ENCODE results near the gene FGD6.

FGD6 gene

GRCh38 chr12:95217377-95218149, at the start of gene FGD6, which contains the start of gene VEZT:
TSS of gene FGD6 (minus strand) at chr12:95217467. CDS start at chr12:95217240, 227 bp downstream.
TSS of gene VEZT (plus strand) at chr12:95217807. CDS start at chr12:95217851, 44 bp downstream.
- Histone ChIP-seq H3K4me1 (ENCODE audit: insufficient read depth, low read length, severe bottlenecking) (peaks cover 35% of the 10 kb centered on the region), H3F3A (ENCODE audit: insufficient read depth, low read length) (no peaks in the 10 kb centered on the region), H3K27me3 (ENCODE audit: insufficient read depth, low read length) (no peaks in the 10 kb centered on the region), H3K9me2 (ENCODE audit: low read depth, low read length) (no peaks in the 10 kb centered on the region), H3K4me3 (ENCODE audit: low read depth, low read length, poor library complexity, severe bottlenecking) (peak within 1 kb of the TSS; percentile 86), H3K27ac (ENCODE audit: low read depth, low read length, poor library complexity, severe bottlenecking) (peak within 1 kb of the TSS; percentile 94), H2AFZ (ENCODE audit: low read length) (peak within 1 kb of the TSS; percentile 70), H3K9ac (ENCODE audit: low read length) (peak within 1 kb of the TSS; percentile 85), H3K79me2 (ENCODE audit: insufficient read depth, low read length) (peaks cover 41% of the 10 kb centered on the region), H4K20me1 (ENCODE audit: insufficient read depth, low read length) (no peaks in the 10 kb centered on the region), H3K4me2 (ENCODE audit: low read length) (peak within 1 kb of the TSS; percentile 90), H3K9me3 (ENCODE audit: low read length) (no peaks in the 10 kb centered on the region), H3K36me3 (ENCODE audit: insufficient read depth, low read length) (peaks cover 11% of the 10 kb centered on the region; the same call in 1 of the 2 replicates)
- TF ChIP-seq CTCF (IDR thresholded peaks at IDR 0.05; ENCODE audit: low read length) (peak; percentile 65), EZH2 (IDR thresholded peaks at IDR 0.05; ENCODE audit: borderline replicate concordance, low read length) (no peak)

- Histone ChIP-seq H3K4me1 (ENCODE audit: insufficient read depth, low read length, severe bottlenecking) (no peaks in the 10 kb centered on the region), H3K79me2 (ENCODE audit: insufficient read depth, low read length) (no peaks in the 10 kb centered on the region), H3K36me3 (ENCODE audit: insufficient read depth, low read length) (peaks cover 69% of the 10 kb centered on the region), H3K27me3 (ENCODE audit: insufficient read depth, low read length) (no peaks in the 10 kb centered on the region), H3K27ac (ENCODE audit: low read depth, low read length, poor library complexity, severe bottlenecking) (no peak overlapping the region), H3K9me2 (ENCODE audit: low read depth, low read length) (no peaks in the 10 kb centered on the region), H4K20me1 (ENCODE audit: insufficient read depth, low read length) (no peaks in the 10 kb centered on the region), H3K9ac (ENCODE audit: low read length) (no peak overlapping the region), H2AFZ (ENCODE audit: low read length) (no peak overlapping the region), H3F3A (ENCODE audit: insufficient read depth, low read length) (no peaks in the 10 kb centered on the region), H3K9me3 (ENCODE audit: low read length) (no peaks in the 10 kb centered on the region), H3K4me3 (ENCODE audit: low read depth, low read length, poor library complexity, severe bottlenecking) (no peak overlapping the region), H3K4me2 (ENCODE audit: low read length) (no peak overlapping the region)
- TF ChIP-seq EZH2 (IDR thresholded peaks at IDR 0.05; ENCODE audit: borderline replicate concordance, low read length) (no peak), CTCF (IDR thresholded peaks at IDR 0.05; ENCODE audit: low read length) (no peak)
Measured at GRCh38 chr12:95266254-95266653, 49.0 kb upstream of the FGD6 start.

- H3K27ac ChIP-seq (ENCODE audit: low read depth, low read length, poor library complexity, severe bottlenecking) = no peak overlapping the region
- no peaks in the 10 kb centered on the region for H3F3A ChIP-seq (ENCODE audit: insufficient read depth, low read length)
- no peaks in the 10 kb centered on the region for H3K9me2 ChIP-seq (ENCODE audit: low read depth, low read length)
- peaks cover 67% of the 10 kb centered on the region for H3K36me3 ChIP-seq (ENCODE audit: insufficient read depth, low read length)
- TF ChIP-seq EZH2 (IDR thresholded peaks at IDR 0.05; ENCODE audit: borderline replicate concordance, low read length) = no peak
- TF ChIP-seq CTCF (IDR thresholded peaks at IDR 0.05; ENCODE audit: low read length) = no peak
- no peaks in the 10 kb centered on the region for H3K9me3 ChIP-seq (ENCODE audit: low read length)
- H3K4me2 ChIP-seq (ENCODE audit: low read length) = no peak overlapping the region
- H3K4me3 ChIP-seq (ENCODE audit: low read depth, low read length, poor library complexity, severe bottlenecking) = no peak overlapping the region
- no peaks in the 10 kb centered on the region for H3K79me2 ChIP-seq (ENCODE audit: insufficient read depth, low read length)
- H3K27me3 ChIP-seq (ENCODE audit: insufficient read depth, low read length) = no peaks in the 10 kb centered on the region
- H3K9ac ChIP-seq (ENCODE audit: low read length) = no peak overlapping the region
- no peaks in the 10 kb centered on the region for H3K4me1 ChIP-seq (ENCODE audit: insufficient read depth, low read length, severe bottlenecking)
- H4K20me1 ChIP-seq (ENCODE audit: insufficient read depth, low read length) = no peaks in the 10 kb centered on the region
- H2AFZ ChIP-seq (ENCODE audit: low read length) = no peak overlapping the region
Measured at GRCh38 chr12:95265765-95266164, 48.5 kb upstream of the FGD6 start.
